ENCODE results near the gene CERT1.

CERT1 gene

DNA sequence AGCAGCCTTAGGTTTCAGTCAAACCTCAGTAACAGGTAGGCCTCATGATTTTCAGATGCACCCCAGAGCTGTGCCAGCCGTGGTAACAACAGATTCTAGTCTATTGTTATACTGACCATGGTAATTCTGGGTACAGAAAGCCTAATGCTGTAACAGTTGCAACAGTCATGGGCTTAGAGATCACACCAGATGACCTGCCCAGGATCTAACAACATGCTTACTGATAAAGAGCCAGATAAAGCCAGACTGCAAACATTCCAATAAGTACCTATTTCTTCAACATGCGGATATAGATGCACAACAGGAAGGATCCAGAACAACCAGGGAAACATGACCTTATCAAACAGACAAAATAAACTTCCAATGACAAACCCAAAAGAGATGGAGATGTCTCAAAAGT, 42.8 kb downstream of the CERT1 start:
- DNase-seq: no peak

GRCh38 chr5:75466006-75466716, 45.3 kb downstream of the CERT1 start:
- no peak for DNase-seq

DNA sequence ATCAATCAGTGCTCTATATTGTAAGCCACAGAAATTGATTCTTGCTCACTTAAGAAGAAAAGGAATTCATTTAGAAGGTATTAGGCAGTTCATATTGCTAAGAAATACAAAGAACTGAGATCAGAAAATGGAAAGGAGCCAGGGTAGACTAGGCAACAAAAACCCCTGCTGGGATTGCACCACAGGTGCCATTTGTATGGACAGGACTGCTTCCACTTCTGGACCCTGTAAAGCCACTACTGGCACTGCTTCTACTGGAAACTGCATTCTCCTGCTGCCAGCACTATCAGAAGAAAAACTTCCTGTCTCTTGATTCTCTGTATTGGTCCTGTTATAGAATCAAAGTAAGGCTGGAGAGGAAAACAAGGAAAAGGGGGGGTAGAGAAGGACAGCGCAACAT, 45.9 kb downstream of the CERT1 start:
- DNase-seq: no peak

DNA sequence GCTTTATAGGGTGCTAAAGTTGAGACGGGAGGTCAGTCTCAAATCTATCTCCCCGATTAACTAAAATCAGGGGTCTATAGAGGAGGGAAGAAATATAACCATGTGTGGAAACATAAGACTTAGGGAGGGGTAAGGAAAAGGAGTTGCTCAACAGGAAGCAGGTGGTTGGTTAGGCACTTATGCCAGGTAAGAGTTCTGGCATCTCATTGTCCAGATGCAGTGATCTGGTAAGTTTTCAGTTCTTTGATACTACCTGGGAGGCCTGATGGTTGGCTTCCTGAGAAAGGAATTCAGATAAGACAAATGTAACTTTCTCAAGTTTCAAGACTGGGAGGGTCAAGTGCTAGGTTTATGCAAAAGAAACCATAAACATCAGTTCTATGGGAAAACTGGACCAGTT, 47.7 kb downstream of the CERT1 start:
- no peak for DNase-seq

- no peak for DNase-seq
Observed at GRCh38 chr5:75461679-75462078, 49.8 kb downstream of the CERT1 start.

DNA sequence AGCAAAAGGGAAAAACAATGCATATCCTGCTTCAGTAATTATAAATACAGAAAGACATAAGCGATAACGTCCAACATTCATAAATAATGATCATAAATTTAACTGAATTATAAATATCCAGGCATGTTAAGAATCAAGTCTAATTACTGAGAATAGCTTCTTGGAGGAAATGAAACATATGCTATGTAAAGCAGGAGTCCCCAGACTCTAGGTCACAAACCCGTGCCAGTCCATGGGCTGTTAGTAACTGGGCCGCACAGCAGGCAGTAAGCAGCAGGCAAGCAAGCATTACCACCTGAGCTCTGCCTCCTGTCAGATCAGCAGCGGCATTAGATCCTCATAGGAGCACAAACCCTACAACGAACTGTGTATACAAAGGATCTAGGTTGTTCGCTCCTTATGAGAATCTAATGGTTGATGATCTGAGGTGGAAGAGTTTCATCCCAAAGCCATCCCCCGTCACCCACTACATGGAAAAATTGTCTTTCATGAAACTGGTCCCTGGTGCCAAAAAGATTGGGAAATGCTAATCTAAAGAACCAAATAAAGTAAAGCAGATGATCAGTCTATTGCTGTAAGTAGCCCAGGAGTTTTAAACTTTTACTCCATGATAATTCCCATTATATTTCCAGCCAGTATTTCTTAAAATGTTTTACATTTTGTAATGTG, 50.4 kb downstream of the CERT1 start:
- DNase-seq: no peak

- no peak for DNase-seq
Observed at GRCh38 chr5:75460532-75460931, 50.9 kb downstream of the CERT1 start.

DNA sequence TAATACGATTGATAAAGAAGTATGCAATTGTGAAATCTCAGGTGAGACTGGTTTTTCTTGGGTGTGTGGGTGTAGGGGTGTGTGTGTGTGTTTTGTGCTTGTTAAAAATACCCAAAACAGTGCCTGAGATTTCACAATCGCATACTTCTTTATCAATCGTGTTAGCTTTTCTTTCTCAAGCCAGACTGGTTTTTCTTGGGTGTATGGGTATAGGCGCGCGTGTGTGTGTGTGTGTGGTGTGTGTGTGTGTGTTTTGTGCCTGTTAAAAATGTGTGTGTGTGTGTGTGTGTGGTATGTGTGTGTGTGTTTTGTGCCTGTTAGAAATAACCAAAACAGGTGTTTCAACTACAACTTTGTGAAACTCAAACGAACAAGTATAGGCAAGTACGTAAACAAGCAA, 53.7 kb downstream of the CERT1 start:
- DNase-seq: no peak

DNA sequence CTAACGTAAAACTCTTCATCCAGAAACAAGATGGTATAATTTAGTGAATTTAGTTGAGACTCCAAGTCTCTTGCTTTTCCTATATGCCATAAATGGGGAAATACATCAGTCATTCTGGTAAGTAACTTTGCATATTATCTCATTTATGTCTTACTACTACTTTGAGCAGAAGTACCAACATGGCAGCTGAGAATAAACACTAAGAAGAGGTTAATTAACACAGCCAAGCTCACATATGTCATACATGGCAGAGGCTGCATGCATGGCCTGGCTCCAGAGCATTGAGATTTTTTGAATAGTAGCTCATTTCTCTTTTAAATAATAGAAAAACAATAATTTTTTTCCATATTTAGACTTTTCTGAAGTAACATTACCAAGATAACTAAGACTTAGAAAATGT, 54.3 kb downstream of the CERT1 start:
- no peak for DNase-seq

GRCh38 chr5:75450069-75450468, 61.4 kb downstream of the CERT1 start:
- DNase-seq: no peak

DNA sequence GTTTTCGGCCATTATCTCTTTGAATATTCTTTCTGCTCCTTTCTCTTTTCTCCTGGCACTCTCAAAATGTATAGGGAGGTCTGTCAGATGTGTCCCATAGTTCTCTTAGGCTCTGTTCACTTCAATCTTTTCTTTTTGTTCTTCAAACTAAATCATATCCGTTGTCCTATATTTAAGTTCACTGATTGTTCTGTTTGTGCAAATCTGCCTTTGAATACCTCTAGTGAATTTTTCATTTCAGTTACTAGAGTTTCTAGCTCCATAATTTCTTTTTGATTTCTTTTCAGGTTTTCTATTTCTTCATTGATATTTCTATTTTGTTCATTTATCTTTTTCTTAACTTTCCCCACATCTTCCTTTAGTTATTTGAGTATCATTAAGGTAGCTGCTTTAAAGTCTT, 65.4 kb downstream of the CERT1 start:
- DNase-seq: no peak

DNA sequence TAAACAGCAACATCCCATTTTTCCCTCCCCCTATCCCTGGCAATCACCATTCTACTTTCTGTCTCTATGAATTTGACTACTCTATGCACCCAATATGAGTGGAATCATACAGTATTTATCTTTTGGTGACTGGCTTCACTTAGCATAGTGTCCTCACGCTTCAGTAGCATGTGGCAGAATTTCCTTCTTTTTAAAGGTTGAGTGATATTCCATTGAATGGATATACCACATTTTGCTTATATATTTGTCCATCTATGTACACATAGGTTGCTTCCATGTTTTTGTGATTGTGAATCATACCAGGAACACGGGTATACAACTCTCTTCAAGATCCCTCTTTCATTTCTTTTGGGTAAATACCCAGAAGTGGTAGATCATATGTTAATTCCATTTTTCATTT, 69.9 kb downstream of the CERT1 start:
- no peak for DNase-seq

DNA sequence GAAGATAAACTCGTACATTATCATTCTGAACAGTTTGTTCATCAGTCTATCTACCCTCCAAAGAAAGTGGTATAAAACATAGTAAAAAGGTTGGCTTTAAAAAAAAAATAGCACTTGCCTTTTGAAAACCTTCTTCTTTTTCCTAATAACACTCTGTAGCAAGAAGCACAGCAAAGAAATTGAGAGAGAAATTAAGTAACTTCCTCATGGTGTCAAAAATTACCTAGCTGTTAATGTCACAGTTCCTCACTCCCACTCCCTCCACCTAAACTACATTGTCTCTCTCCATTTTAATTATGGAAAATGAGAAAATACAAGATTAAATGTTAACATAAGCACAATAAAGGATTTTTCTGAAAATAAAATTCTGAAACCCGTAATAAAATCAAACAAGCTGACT, 72.2 kb downstream of the CERT1 start:
- DNase-seq: no peak

GRCh38 chr5:75438722-75439121, 72.7 kb downstream of the CERT1 start:
- DNase-seq: no peak

- DNase-seq: no peak
Observed at GRCh38 chr5:75435096-75435495, 76.3 kb downstream of the CERT1 start.

DNA sequence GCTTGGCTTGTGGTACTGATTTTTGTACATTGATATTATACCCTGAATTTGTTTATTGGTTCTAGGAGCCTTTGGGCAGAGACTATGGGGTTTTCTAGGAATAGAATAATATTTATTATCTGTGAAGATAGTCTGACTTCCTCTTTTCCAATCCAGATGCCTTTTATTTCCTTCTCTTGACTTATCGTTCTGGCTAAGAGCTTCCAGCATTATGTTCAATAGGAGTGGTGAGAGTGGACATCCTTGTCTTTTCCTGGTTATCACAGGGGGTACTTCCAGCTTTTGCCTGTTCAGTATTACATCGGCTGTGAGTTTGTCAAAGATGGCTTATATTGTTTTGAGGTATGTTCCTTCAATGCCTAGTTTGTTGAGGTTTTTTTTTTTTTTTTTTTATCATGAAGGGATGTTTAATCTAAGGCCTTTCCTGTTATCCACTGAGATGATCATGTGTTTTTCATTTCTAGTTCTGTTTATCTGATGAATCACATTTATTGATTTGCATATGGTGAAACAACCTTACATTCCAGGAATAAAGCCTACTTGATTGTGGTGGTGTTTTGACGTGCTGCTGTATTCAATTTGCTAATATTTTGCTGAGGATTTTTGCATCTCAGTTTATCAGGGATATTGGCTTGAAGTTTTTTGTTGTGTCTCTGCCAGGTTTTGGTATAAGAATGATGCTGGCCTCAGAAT, 77.5 kb downstream of the CERT1 start:
- no peak for DNase-seq

- DNase-seq: no peak
Observed at GRCh38 chr5:75414241-75414640, 97.2 kb downstream of the CERT1 start.

GRCh38 chr5:75412111-75412990, 99.1 kb downstream of the CERT1 start:
- DNase-seq: no peak

- no peak for DNase-seq
Observed at GRCh38 chr5:75405296-75405695, 106.1 kb downstream of the CERT1 start.

- DNase-seq: no peak
Observed at GRCh38 chr5:75395277-75395676, 116.2 kb downstream of the CERT1 start.

DNA sequence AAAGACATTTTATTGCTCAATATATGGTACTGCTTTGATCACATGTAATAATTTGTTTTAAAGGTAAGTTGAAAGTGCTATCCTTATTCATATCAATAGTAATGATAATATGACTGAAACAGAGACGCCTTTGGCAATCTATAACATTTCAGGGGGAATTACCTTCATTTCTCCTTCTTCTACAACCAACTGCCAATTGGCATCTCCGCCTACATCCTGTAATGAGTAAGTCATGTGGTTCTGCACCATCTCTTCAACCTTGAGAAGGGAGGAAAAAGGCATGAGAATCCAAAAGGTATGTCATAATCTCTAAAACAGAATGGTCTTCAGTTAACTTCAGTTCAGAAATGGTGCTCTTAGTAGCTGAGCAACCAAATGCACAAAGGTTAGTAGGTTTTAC, 122.0 kb downstream of the CERT1 start:
- DNase-seq: no peak

- DNase-seq: no peak
Observed at GRCh38 chr5:75387806-75388205, 123.6 kb downstream of the CERT1 start.

- DNase-seq: no peak
Observed at GRCh38 chr5:75384218-75384617, 127.2 kb downstream of the CERT1 start.
